Measurements from ENCODE around the gene NCKIPSD.

Gene NCKIPSD

GRCh38 chr3:48716982-48717746 is 31.4 kb upstream of the NCKIPSD start, which contains the start of gene IP6K2 (continued):
- TF ChIP-seq PRDM10 (tag by site-specific recombination; IDR thresholded peaks at IDR 0.05), result 0 out of 2 replicates have a peak, but pooled peaks have one; percentile 26
- TF ChIP-seq GLIS1 (tag by site-specific recombination; IDR thresholded peaks at IDR 0.05), result no peak
- no peak for TF ChIP-seq SETDB1 (IDR thresholded peaks at IDR 0.05; ENCODE audit: insufficient read length, low read length)
- no peak for TF ChIP-seq ZNF354C (tag by site-specific recombination; IDR thresholded peaks at IDR 0.05; ENCODE audit: borderline replicate concordance, low read depth)
- no peak for TF ChIP-seq ZNF266 (tag by site-specific recombination; IDR thresholded peaks at IDR 0.05; ENCODE audit: low read depth)
- TF ChIP-seq ZNF692 (tag by site-specific recombination; IDR thresholded peaks at IDR 0.05), result no peak
- no peak for TF ChIP-seq YY2 (tag by site-specific recombination; IDR thresholded peaks at IDR 0.05)
- TF ChIP-seq ZFP41 (tag by site-specific recombination; IDR thresholded peaks at IDR 0.05; ENCODE audit: borderline replicate concordance), result no peak
- TF ChIP-seq ZNF404 (tag by site-specific recombination; IDR thresholded peaks at IDR 0.05), result no peak
- no peak for TF ChIP-seq ZNF768 (tag by site-specific recombination; IDR thresholded peaks at IDR 0.05)
- no peak for TF ChIP-seq ZNF514 (tag by site-specific recombination; IDR thresholded peaks at IDR 0.05)
- no peak for TF ChIP-seq ZNF513 (tag by site-specific recombination; IDR thresholded peaks at IDR 0.05)
- TF ChIP-seq ZNF138 (tag by site-specific recombination; IDR thresholded peaks at IDR 0.05; ENCODE audit: borderline replicate concordance), result no peak
- no peak for TF ChIP-seq ZNF302 (tag by site-specific recombination; IDR thresholded peaks at IDR 0.05; ENCODE audit: low read depth)
- no peak for TF ChIP-seq ZNF311 (tag by site-specific recombination; IDR thresholded peaks at IDR 0.05; ENCODE audit: borderline replicate concordance)
- TF ChIP-seq TSHZ1 (tag by site-specific recombination; IDR thresholded peaks at IDR 0.05; ENCODE audit: borderline replicate concordance), result no peak
- TF ChIP-seq MYNN (tag by site-specific recombination; IDR thresholded peaks at IDR 0.05; ENCODE audit: borderline replicate concordance), result no peak
- TF ChIP-seq ZNF16 (tag by site-specific recombination; IDR thresholded peaks at IDR 0.05; ENCODE audit: low read depth), result no peak
- 0 out of 2 replicates have a peak, but pooled peaks have one; percentile 11 for TF ChIP-seq ZNF341 (tag by site-specific recombination; IDR thresholded peaks at IDR 0.05; ENCODE audit: low read depth)
- no peak for TF ChIP-seq SALL2 (tag by site-specific recombination; IDR thresholded peaks at IDR 0.05; ENCODE audit: borderline replicate concordance)
- no peak for TF ChIP-seq PRDM6 (tag by site-specific recombination; IDR thresholded peaks at IDR 0.05)
- no peak for TF ChIP-seq ZNF624 (tag by site-specific recombination; IDR thresholded peaks at IDR 0.05)
- peak; percentile 37; the same call in 1 of the 2 replicates for TF ChIP-seq KLF1 (tag by site-specific recombination; IDR thresholded peaks at IDR 0.05)
- no peak for TF ChIP-seq ZFP69B (tag by site-specific recombination; IDR thresholded peaks at IDR 0.05)
- no peak for TF ChIP-seq ZBTB6 (tag by site-specific recombination; IDR thresholded peaks at IDR 0.05)

Data from HEK293 (cell line).